ENCODE results near the gene LSR. TPM values are rescaled to one million over a fixed set of nuclear protein-coding genes. Genes with fewer than 3 reads are reported as not detected.
A peak's percentile ranks its signal among the peaks of the same experiment; 100 is the strongest.

LSR gene
- total and polyA plus RNA-seq, 12 donors, result 3.2 to 10.4 (median 5.2) TPM

- Histone ChIP-seq H3K27ac (peak overlapping the region in 7 of 10 donors; percentile 7 to 55 (median 22)), H3K4me3 (no peak overlapping the region), H3K4me1 (peaks cover 13 to 57% (median 42%) of the 10 kb centered on the region in 9 donors), H3K36me3 (peaks cover 0 to 6% (median 1%) of the 10 kb centered on the region in 9 donors), H3K27me3 (no peaks in the 10 kb centered on the region), H3K9me3 (no peaks in the 10 kb centered on the region)
- intact Hi-C loops (cut with DNase I), result loop anchor here in 6 of 10 donors (5.0 to 10.0 kb wide), 4 partner anchors 108 to 291 kb away; partner anchors contain the start of genes FXYD7 (in 3 of the 6), FXYD1 (in 2 of the 6) and LGI4 (in 2 of the 6)
- ATAC-seq, result no peak
- no peak for TF ChIP-seq CTCF (IDR thresholded peaks at IDR 0.05)
- no peak for DNase-seq
- WGBS, 2 donors, result 37 to 43% methylated on average over 6 of the region's 6 CpGs
Measured at GRCh38 chr19:35265126-35265899, 16.5 kb downstream of the LSR start.

GRCh38 chr19:35265900-35266519 lies 17.2 kb downstream of the LSR start:
- ATAC-seq, result peak in 1 of 8 donors; percentile 1
- H3K27ac ChIP-seq, result peak overlapping the region in 5 of 10 donors; percentile 7 to 99 (median 22)
- peaks cover 13 to 64% (median 44%) of the 10 kb centered on the region in 9 donors for H3K4me1 ChIP-seq
- 83 to 89% methylated on average over 10 of the region's 10 CpGs for WGBS, 2 donors
- no peak for TF ChIP-seq CTCF (IDR thresholded peaks at IDR 0.05)
- no peak for DNase-seq
- H3K27me3 ChIP-seq, result no peaks in the 10 kb centered on the region
- H3K36me3 ChIP-seq, result peaks cover 1 to 13% (median 8%) of the 10 kb centered on the region in 9 donors
- intact Hi-C loops (cut with DNase I), result loop anchor here in 6 of 10 donors (5.0 to 10.0 kb wide), 4 partner anchors 109 to 291 kb away; partner anchors contain the start of genes FXYD7 (in 3 of the 6), FXYD1 (in 2 of the 6) and LGI4 (in 2 of the 6)
- no peaks in the 10 kb centered on the region for H3K9me3 ChIP-seq
- no peak overlapping the region for H3K4me3 ChIP-seq

- H3K36me3 ChIP-seq, result peaks cover 6 to 20% (median 16%) of the 10 kb centered on the region in 9 donors
- no peak for TF ChIP-seq CTCF (IDR thresholded peaks at IDR 0.05)
- intact Hi-C loops (cut with DNase I), result loop anchor here in 6 of 10 donors (5.0 to 10.0 kb wide), 4 partner anchors 109 to 292 kb away; partner anchors contain the start of genes FXYD7 (in 3 of the 6), FXYD1 (in 2 of the 6) and LGI4 (in 2 of the 6)
- H3K9me3 ChIP-seq, result no peaks in the 10 kb centered on the region
- no peaks in the 10 kb centered on the region for H3K27me3 ChIP-seq
- DNase-seq, result peak in 1 of 2 donors; percentile 55
- peak overlapping the region; percentile 87 to 100 (median 96) for H3K27ac ChIP-seq
- peak overlapping the region; percentile 62 to 99 (median 89) for H3K4me3 ChIP-seq
- 34 to 37% methylated on average over 39 of the region's 39 CpGs for WGBS, 2 donors
- ATAC-seq, result peak; percentile 5 to 40 (median 24)
- H3K4me1 ChIP-seq, result peaks cover 13 to 59% (median 42%) of the 10 kb centered on the region in 9 donors
Measured at GRCh38 chr19:35266520-35267352, 17.9 kb downstream of the LSR start.

Data from heart right ventricle (tissue), 16 donors.